Heart right ventricle (tissue), 16 donors: ENCODE measurements around the gene IGF2R. TPM values are rescaled to one million over a fixed set of nuclear protein-coding genes. Genes with fewer than 3 reads are reported as not detected.

Experiments
- ATAC-seq, 8 donors: fragments of 200-7000 bp; cut with Tn5 transposase; one replicate each; pipeline ENCODE4 v1.9.1; 2020; ENCODE audit warnings: mild to moderate bottlenecking in 8 of 8, moderate library complexity in 8 of 8, moderate number of reproducible peaks in 1 of 8
- DNase-seq, 2 donors: peaks; one replicate each; pipeline ENCODE4 v3.0.0-alpha.2; 2020
- H3K27ac ChIP-seq, 10 donors: fragments of 200-600 bp; sonication (generic) in 2 of 10; one replicate each; pipeline versions ENCODE4 v1.5.0 to v1.8.0; 2020 to 2022; ENCODE audit warnings: mild to moderate bottlenecking in 3 of 10
- H3K27me3 ChIP-seq, 7 donors: fragments of 200-600 bp; one replicate each; pipeline ENCODE4 v1.8.0; 2021 to 2022; ENCODE audit warnings: mild to moderate bottlenecking in 2 of 7
- H3K36me3 ChIP-seq, 9 donors: fragments of 200-600 bp; sonication (generic) in 1 of 9; one replicate each; pipeline versions ENCODE4 v1.5.0 to v1.8.0; 2020 to 2022; ENCODE audit warnings: mild to moderate bottlenecking in 2 of 9
- H3K4me1 ChIP-seq, 9 donors: fragments of 200-600 bp; sonication (generic) in 1 of 9; one replicate each; pipeline versions ENCODE4 v1.5.0 to v1.8.0; 2020 to 2022; ENCODE audit warnings: mild to moderate bottlenecking in 4 of 9
- H3K4me3 ChIP-seq, 10 donors: fragments of 200-600 bp; sonication (generic) in 2 of 10; one replicate each; pipeline versions ENCODE4 v1.5.0 to v1.8.0; 2020 to 2022; ENCODE audit warnings: mild to moderate bottlenecking in 7 of 10, moderate library complexity in 2 of 10
- H3K9me3 ChIP-seq, 11 donors: fragments of 200-600 bp in 10 of 11; sonication (generic) in 2 of 11; one replicate each; pipeline versions ENCODE4 v1.5.0 to v1.8.0; 2013 to 2022; ENCODE audit warnings: mild to moderate bottlenecking in 2 of 11, control low read depth in 1 of 11, moderate library complexity in 1 of 11
- CTCF ChIP-seq, 9 donors: fragments of 200-600 bp; sonication (generic) in 2 of 9; IDR thresholded peaks; one replicate each; pipeline versions ENCODE4 v1.5.0 to v1.8.0; 2021 to 2022; ENCODE audit warnings: antibody characterized with exemption in 9 of 9, mild to moderate bottlenecking in 5 of 9, moderate library complexity in 1 of 9
- WGBS, 2 donors: extraction: QIAGEN DNeasy Blood & Tissue Kit; methylation state at CpG; one replicate each; pipeline ENCODE4 v1.1.7; 2013; ENCODE audit warnings: inconsistent platforms in 1 of 2; 5-methylcytosine and 5-hydroxymethylcytosine counted together
- intact Hi-C, 10 donors: fragments of 100-400 bp; cut with DNase I; formaldehyde crosslinking; loops; one replicate each; pipeline versions ENCODE4 v1.11.1 to v1.14.2; 2022
- polyA plus RNA-seq, 2 donors: library from polyadenylated mRNA; stranded (reverse); fragments of 200-250 nt; gene quantifications; one replicate each; pipeline ENCODE4 v1.2.3, GENCODE V29; 2013
- total RNA-seq, 10 donors: library from RNA; stranded (reverse); fragmentation: NEBNext Ultra II Directional in 3 of 10; extraction: Animal tissue kit (Norgen Biotek cat#: 25700) in 3 of 10; gene quantifications; one replicate each; pipeline versions ENCODE4 v1.2.1 to v1.2.4, GENCODE V29; 2021 to 2023
- donor health status: Arrhythmogenic right ventricular cardiomyopathy.
- donor health status: ischemic (EF 13 %, LVEDD 7.1; RV severe dilation, severe dysfunction).
- donor health status: healthy with polysubstance abuse.
- donor health status: DM: no; HTN: yes; CAD: no.
- donor health status: DM: no; HTN: no; CAD: no.
- donor health status: ischemic (EF 25% LVEDD 6.9; RV normal size, moderate dysfunction).
- donor health status: ischemic (EF 25% LVEDD 5.7; RV mildly dilated, moderate dysfunction).
- donor health status: healthy.
- donor health status: DM: yes; HTN: yes; CAD: no.
- donor health status: Ischemic cardiomyopathy.
- donor health status: ischemic (EF 35%, LVEDD 5.7; RV mildly dilated, moderate dysfunction).
- donor health status: nonischemic (EF 11% LVEDD 7.7; RV severe dilation, severe dysfunction).
- donor health status: DM: yes; HTN: yes; CAD: no.
- donor health status: PGD.
- donor health status: ischemic (EF 29% LVEDD 5.4; RV normal size, mild dysfunction).
- donor health status: nonischemic (EF 23%, LVEDD 6.1; RV moderate dilation, normal function).

IGF2R gene
- total and polyA plus RNA-seq, 12 donors: 13.7 to 95.6 (median 70.2) TPM

GRCh38 chr6:160116411-160116810 is 147.5 kb downstream of the IGF2R start:
- intact Hi-C loops: no loop called here
- peaks cover 0 to 13% (median 0%) of the 10 kb centered on the region in 9 donors for H3K36me3 ChIP-seq
- no peak overlapping the region for H3K27ac ChIP-seq
- no peak for DNase-seq
- ATAC-seq: no peak
- no peaks in the 10 kb centered on the region for H3K4me1 ChIP-seq
- 96 to 100% methylated on average over 2 of the region's 2 CpGs for WGBS, 2 donors
- no peaks in the 10 kb centered on the region for H3K27me3 ChIP-seq
- no peak overlapping the region for H3K4me3 ChIP-seq
- H3K9me3 ChIP-seq: peaks cover 0 to 11% (median 0%) of the 10 kb centered on the region in 11 donors
- TF ChIP-seq CTCF (IDR thresholded peaks at IDR 0.05): no peak

GRCh38 chr6:160117137-160117536 is 148.3 kb downstream of the IGF2R start:
- H3K27ac ChIP-seq: no peak overlapping the region
- intact Hi-C loops: no loop called here
- WGBS, 2 donors: 98% methylated on average over 6 of the region's 6 CpGs
- peak in 1 of 8 donors; percentile 16 for ATAC-seq
- no peak for DNase-seq
- H3K4me3 ChIP-seq: no peak overlapping the region
- TF ChIP-seq CTCF (IDR thresholded peaks at IDR 0.05): no peak
- H3K4me1 ChIP-seq: no peaks in the 10 kb centered on the region
- H3K27me3 ChIP-seq: no peaks in the 10 kb centered on the region
- H3K36me3 ChIP-seq: peaks cover 0 to 13% (median 0%) of the 10 kb centered on the region in 9 donors
- H3K9me3 ChIP-seq: peaks cover 0 to 11% (median 0%) of the 10 kb centered on the region in 11 donors

- H3K4me1 ChIP-seq: no peaks in the 10 kb centered on the region
- H3K4me3 ChIP-seq: no peak overlapping the region
- H3K36me3 ChIP-seq: peaks cover 0 to 7% (median 0%) of the 10 kb centered on the region in 9 donors
- H3K27me3 ChIP-seq: no peaks in the 10 kb centered on the region
- WGBS, 2 donors: 87 to 90% methylated on average over 5 of the region's 5 CpGs
- H3K27ac ChIP-seq: no peak overlapping the region
- intact Hi-C loops: no loop called here
- DNase-seq: no peak
- no peak for TF ChIP-seq CTCF (IDR thresholded peaks at IDR 0.05)
- ATAC-seq: no peak
- H3K9me3 ChIP-seq: peaks cover 0 to 11% (median 0%) of the 10 kb centered on the region in 11 donors
Observed at GRCh38 chr6:160118620-160119229, 149.8 kb downstream of the IGF2R start.

- no peak overlapping the region for H3K4me3 ChIP-seq
- intact Hi-C loops: no loop called here
- no peak overlapping the region for H3K27ac ChIP-seq
- H3K9me3 ChIP-seq: peaks cover 0 to 11% (median 0%) of the 10 kb centered on the region in 11 donors
- no peaks in the 10 kb centered on the region for H3K4me1 ChIP-seq
- no peak for TF ChIP-seq CTCF (IDR thresholded peaks at IDR 0.05)
- WGBS, 2 donors: 93 to 100% methylated on average over 1 of the region's 1 CpG
- DNase-seq (no peak), ATAC-seq (no peak)
- no peaks in the 10 kb centered on the region for H3K27me3 ChIP-seq
- H3K36me3 ChIP-seq: peaks cover 0 to 7% (median 0%) of the 10 kb centered on the region in 9 donors
Observed at GRCh38 chr6:160120087-160120486, 151.2 kb downstream of the IGF2R start.
